Testis (tissue), 3 donors: ENCODE measurements around the gene DRD4. TPM values are rescaled to one million over a fixed set of nuclear protein-coding genes. Genes with fewer than 3 reads are reported as not detected.
"Not testable (repeated sequence)": the region's sequence is repeated elsewhere in the genome, so short reads cannot be mapped to it uniquely, and the experiment has no call there.

Experiments used
- DNase-seq: peaks from one replicate; pipeline ENCODE4 v3.0.0-alpha.2; 2019
- H3K27ac ChIP-seq, 2 donors: fragments of 200-600 bp; sonication (generic); one replicate each; pipeline ENCODE4 v1.5.1; 2019
- H3K27me3 ChIP-seq: fragments of 200-600 bp; sonication (generic); one replicate; pipeline ENCODE4 v1.5.1; 2019
- H3K36me3 ChIP-seq: fragments of 200-600 bp; sonication (generic); one replicate; pipeline ENCODE4 v1.5.1; 2017; ENCODE audit warnings: low read depth; ENCODE audit errors: missing control alignments
- H3K4me1 ChIP-seq: fragments of 200-600 bp; sonication (generic); one replicate; pipeline ENCODE4 v1.5.1; 2019
- H3K4me3 ChIP-seq, 2 donors: fragments of 200-600 bp; sonication (generic); one replicate each; pipeline ENCODE4 v1.5.1; 2017 to 2019
- H3K9me3 ChIP-seq: fragments of 200-600 bp; sonication (generic); one replicate; pipeline ENCODE4 v1.5.1; 2017
- POLR2A ChIP-seq: fragments of 450-650 bp; IDR thresholded peaks from one replicate; pipeline ENCODE4 v1.6.1; 2017; ENCODE audit warnings: antibody characterized with exemption, mild to moderate bottlenecking, moderate library complexity
- WGBS, 2 donors: methylation state at CpG; one replicate each; pipeline ENCODE4 v1.1.5; 2018; 5-methylcytosine and 5-hydroxymethylcytosine counted together
- intact Hi-C: fragments of 100-400 bp; cut with DNase I; formaldehyde crosslinking; loops from one replicate; pipeline ENCODE4 v1.15.1; 2023; ENCODE audit warnings: low total_unique reads
- polyA plus RNA-seq: library from polyadenylated mRNA; stranded (reverse); fragments of 350-450 nt; fragmentation: Illumina TruSeq; extraction: RNeasy Lipid Tissue Mini Kit (QIAGEN cat#74804); gene quantifications from one replicate; pipeline ENCODE4 v1.2.3, GENCODE V29; 2014; ENCODE audit warnings: low read depth, low replicate concordance; ENCODE audit not compliant: insufficient read depth
- total RNA-seq, 2 donors: library from RNA; depleted of rRNA; stranded (reverse); fragments of >200 nt; gene quantifications; one replicate each; pipeline ENCODE4 v1.2.3, GENCODE V29; 2016
- TF ChIP-seq, protein P1 (sequence below), 3 experiments: fragments of 450-650 bp in 2 of 3; fragments of 200-600 bp in 1 of 3; sonication (generic) in 1 of 3; IDR thresholded peaks; one replicate each; pipeline ENCODE4 v1.5.1; 2016 to 2019; ENCODE audit warnings: antibody characterized with exemption in 3 of 3, mild to moderate bottlenecking in 2 of 3, moderate library complexity in 1 of 3

Gene DRD4
- total and polyA plus RNA-seq, 3 donors from 2014 or later: 1.5 to 3.3 (median 2.0) TPM

DNA sequence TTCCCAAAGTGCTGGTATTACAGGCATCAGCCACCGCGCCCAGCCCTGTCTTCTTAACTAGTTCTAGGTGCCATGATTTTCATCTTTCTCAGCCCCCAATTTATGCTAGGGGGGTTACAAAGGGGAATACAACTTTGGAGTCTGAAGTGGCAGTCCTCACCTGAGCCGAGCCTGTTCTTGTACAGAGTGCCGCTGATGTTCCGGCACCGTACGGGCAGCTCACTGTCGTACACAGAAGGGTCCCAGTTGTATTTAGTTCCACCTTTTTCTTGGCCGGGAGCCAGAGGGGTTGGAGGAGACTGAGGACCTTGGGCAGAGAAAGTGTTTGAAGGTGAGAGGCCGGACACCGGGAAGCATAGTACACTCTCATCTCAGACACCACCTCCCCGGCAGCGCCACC lies 50.7 kb downstream of the DRD4 start:
- no peak overlapping the region for H3K4me3 ChIP-seq
- no peaks in the 10 kb centered on the region for H3K36me3 ChIP-seq
- no peak for TF ChIP-seq POLR2A
- TF ChIP-seq, protein P1, sequence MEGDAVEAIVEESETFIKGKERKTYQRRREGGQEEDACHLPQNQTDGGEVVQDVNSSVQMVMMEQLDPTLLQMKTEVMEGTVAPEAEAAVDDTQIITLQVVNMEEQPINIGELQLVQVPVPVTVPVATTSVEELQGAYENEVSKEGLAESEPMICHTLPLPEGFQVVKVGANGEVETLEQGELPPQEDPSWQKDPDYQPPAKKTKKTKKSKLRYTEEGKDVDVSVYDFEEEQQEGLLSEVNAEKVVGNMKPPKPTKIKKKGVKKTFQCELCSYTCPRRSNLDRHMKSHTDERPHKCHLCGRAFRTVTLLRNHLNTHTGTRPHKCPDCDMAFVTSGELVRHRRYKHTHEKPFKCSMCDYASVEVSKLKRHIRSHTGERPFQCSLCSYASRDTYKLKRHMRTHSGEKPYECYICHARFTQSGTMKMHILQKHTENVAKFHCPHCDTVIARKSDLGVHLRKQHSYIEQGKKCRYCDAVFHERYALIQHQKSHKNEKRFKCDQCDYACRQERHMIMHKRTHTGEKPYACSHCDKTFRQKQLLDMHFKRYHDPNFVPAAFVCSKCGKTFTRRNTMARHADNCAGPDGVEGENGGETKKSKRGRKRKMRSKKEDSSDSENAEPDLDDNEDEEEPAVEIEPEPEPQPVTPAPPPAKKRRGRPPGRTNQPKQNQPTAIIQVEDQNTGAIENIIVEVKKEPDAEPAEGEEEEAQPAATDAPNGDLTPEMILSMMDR (IDR thresholded peaks at IDR 0.05): no peak
- intact Hi-C loops: no loop called here
- H3K4me1 ChIP-seq: peaks cover 20% of the 10 kb centered on the region
- H3K27ac ChIP-seq: no peak overlapping the region
- no peaks in the 10 kb centered on the region for H3K27me3 ChIP-seq
- no peaks in the 10 kb centered on the region for H3K9me3 ChIP-seq
- 89 to 90% methylated on average over 13 of the region's 13 CpGs for WGBS, 2 donors
- DNase-seq: no peak

DNA sequence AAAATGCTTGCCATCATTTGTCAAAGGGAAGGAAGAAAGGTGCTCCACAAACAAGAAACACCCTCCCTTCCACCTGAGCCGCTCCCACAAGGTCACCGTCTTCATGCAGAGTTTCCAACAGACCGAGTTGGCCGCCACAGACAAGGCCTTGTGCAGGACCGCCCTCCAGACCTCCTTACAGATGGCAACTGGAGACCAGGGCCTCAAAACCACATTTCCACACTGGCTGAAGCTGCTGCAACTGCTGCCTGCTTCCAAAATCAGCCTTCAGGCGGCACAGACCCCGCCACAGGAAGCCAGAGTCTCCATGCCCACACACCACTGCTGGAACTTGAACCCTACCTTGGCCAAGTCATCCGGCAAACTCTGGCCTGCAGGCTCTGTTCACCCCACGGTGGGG lies 51.6 kb downstream of the DRD4 start:
- Histone ChIP-seq H3K27me3 (no peaks in the 10 kb centered on the region), H3K4me1 (peaks cover 26% of the 10 kb centered on the region), H3K27ac (no peak overlapping the region), H3K9me3 (no peaks in the 10 kb centered on the region), H3K36me3 (no peaks in the 10 kb centered on the region), H3K4me3 (no peak overlapping the region)
- intact Hi-C loops: no loop called here
- TF ChIP-seq POLR2A: no peak
- TF ChIP-seq, protein P1 (IDR thresholded peaks at IDR 0.05): no peak
- 83 to 86% methylated on average over 7 to 9 of the region's 9 CpGs for WGBS, 2 donors
- no peak for DNase-seq

DNA sequence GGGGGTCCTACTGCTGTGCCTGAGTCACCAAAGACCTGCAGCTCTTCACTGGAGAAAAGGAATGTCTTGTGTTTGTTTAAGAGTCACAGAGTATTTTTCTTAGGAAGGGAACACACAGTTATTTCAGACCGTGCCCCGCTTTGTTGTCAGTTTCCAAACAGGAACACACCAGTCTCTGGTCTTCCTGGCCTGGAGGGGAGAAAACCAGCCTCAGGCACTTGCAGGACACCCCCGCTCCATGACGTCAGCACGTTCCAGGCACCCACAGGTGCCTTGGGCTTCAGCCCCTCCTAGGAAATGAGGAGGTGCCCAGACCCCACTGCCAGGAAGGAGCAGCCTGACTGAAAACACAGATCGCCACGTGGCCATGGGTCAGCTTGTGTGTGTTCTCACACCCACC lies 52.6 kb downstream of the DRD4 start:
- 51 to 65% methylated on average over 7 of the region's 7 CpGs for WGBS, 2 donors
- Histone ChIP-seq H3K27ac (peak overlapping the region; percentile 42 to 62), H3K4me3 (no peak overlapping the region), H3K36me3 (no peaks in the 10 kb centered on the region), H3K9me3 (no peaks in the 10 kb centered on the region), H3K27me3 (no peaks in the 10 kb centered on the region), H3K4me1 (peaks cover 34% of the 10 kb centered on the region)
- no peak for TF ChIP-seq POLR2A
- TF ChIP-seq, protein P1 (IDR thresholded peaks at IDR 0.05): no peak
- no peak for DNase-seq
- intact Hi-C loops: no loop called here

DNA sequence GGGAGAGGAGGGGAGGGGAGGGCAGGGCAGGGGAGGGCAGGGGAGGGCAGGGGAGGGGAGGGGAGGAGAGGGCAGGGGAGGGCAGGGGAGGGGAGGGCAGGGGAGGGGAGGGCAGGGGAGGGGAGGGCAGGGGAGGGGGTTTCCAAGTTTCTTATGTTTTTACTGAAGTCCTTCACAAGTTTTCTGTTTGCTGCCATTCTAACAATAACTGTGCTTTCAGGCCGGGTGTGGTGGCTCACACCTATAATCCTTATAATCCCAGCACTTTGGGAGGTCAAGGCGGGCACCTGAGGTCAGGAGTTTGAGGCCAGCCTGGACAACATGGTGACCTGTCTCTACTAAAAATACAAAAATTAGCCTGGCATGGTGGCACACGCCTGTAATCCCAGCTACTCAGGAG lies 53.2 kb downstream of the DRD4 start:
- peaks cover 34% of the 10 kb centered on the region for H3K4me1 ChIP-seq
- 87 to 94% methylated on average over 3 of the region's 3 CpGs for WGBS, 2 donors
- H3K27me3 ChIP-seq, H3K4me3 ChIP-seq, H3K27ac ChIP-seq, DNase-seq, intact Hi-C loops, H3K36me3 ChIP-seq, H3K9me3 ChIP-seq: not testable (repeated sequence)

Other genes with a start within 250 kb of the DRD4 start
- gene PKP3, start 243.1 kb upstream of the DRD4 start, total RNA-seq: 1 to 10 TPM; 1.6 to 3.1 TPM
- 1.2 TPM for gene PKP3, start 243.1 kb upstream of the DRD4 start, polyA plus RNA-seq
- 10 to 100 TPM; 39.3 to 43.8 TPM for gene SIGIRR, start 222.3 kb upstream of the DRD4 start, total RNA-seq
- 35.5 TPM for gene SIGIRR, start 222.3 kb upstream of the DRD4 start, polyA plus RNA-seq
- gene ANO9, start 195.3 kb upstream of the DRD4 start, total RNA-seq: 1 to 10 TPM; 1.9 to 2.9 TPM
- 1.6 TPM for gene ANO9, start 195.3 kb upstream of the DRD4 start, polyA plus RNA-seq
- gene PTDSS2, start 187.0 kb upstream of the DRD4 start, total RNA-seq: 100 to 1,000 TPM; 107 to 160 TPM
- 116 TPM for gene PTDSS2, start 187.0 kb upstream of the DRD4 start, polyA plus RNA-seq
- 100 to 1,000 TPM; 210 to 264 TPM for gene RNH1, start 130.0 kb upstream of the DRD4 start, total RNA-seq
- gene RNH1, start 130.0 kb upstream of the DRD4 start, polyA plus RNA-seq: 211 TPM
- 10 to 100 TPM; 35.1 to 49.7 TPM for gene HRAS, start 101.7 kb upstream of the DRD4 start, total RNA-seq
- 31.4 TPM for gene HRAS, start 101.7 kb upstream of the DRD4 start, polyA plus RNA-seq
- gene LRRC56, start 99.7 kb upstream of the DRD4 start, total RNA-seq: 10 to 100 TPM; 11.6 to 22.2 TPM
- 23.5 TPM for gene LRRC56, start 99.7 kb upstream of the DRD4 start, polyA plus RNA-seq
- 10 to 100 TPM; 29.2 to 59.9 TPM for gene LMNTD2, start 76.5 kb upstream of the DRD4 start, total RNA-seq
- 26.1 TPM for gene LMNTD2, start 76.5 kb upstream of the DRD4 start, polyA plus RNA-seq
- 10 to 100 TPM; 22.0 to 35.7 TPM for gene RASSF7, start 76.3 kb upstream of the DRD4 start, total RNA-seq
- 13.2 TPM for gene RASSF7, start 76.3 kb upstream of the DRD4 start, polyA plus RNA-seq
- 10 to 100 TPM; 62.9 to 74.4 TPM for gene PHRF1, start 60.8 kb upstream of the DRD4 start, total RNA-seq
- 30.2 TPM for gene PHRF1, start 60.8 kb upstream of the DRD4 start, polyA plus RNA-seq
- gene IRF7, start 21.3 kb upstream of the DRD4 start, total RNA-seq: 10 to 100 TPM; 13.0 to 30.1 TPM
- 9.9 TPM for gene IRF7, start 21.3 kb upstream of the DRD4 start, polyA plus RNA-seq
- under 1 TPM; 0.12 to 0.63 TPM for gene CDHR5, start 12.3 kb upstream of the DRD4 start, total RNA-seq
- 2.3 TPM for gene CDHR5, start 12.3 kb upstream of the DRD4 start, polyA plus RNA-seq
- 1 to 10 TPM; 3.4 to 9.3 TPM for gene SCT, start 10.1 kb upstream of the DRD4 start, total RNA-seq
- 1.5 TPM for gene SCT, start 10.1 kb upstream of the DRD4 start, polyA plus RNA-seq
- 100 to 1,000 TPM in 1 of 2 donors, 10 to 100 TPM in 1; 82.5 to 116 TPM for gene DEAF1, start 58.0 kb downstream of the DRD4 start, total RNA-seq
- 47.9 TPM for gene DEAF1, start 58.0 kb downstream of the DRD4 start, polyA plus RNA-seq
- 10 to 100 TPM; 72.8 to 74.5 TPM for gene TMEM80, start 58.5 kb downstream of the DRD4 start, total RNA-seq
- 38.9 TPM for gene TMEM80, start 58.5 kb downstream of the DRD4 start, polyA plus RNA-seq
- 10 to 100 TPM; 27.3 to 29.1 TPM for gene EPS8L2, start 69.0 kb downstream of the DRD4 start, total RNA-seq
- gene EPS8L2, start 69.0 kb downstream of the DRD4 start, polyA plus RNA-seq: 14.3 TPM
- 10 to 100 TPM; 84.8 to 88.1 TPM for gene TALDO1, start 110.2 kb downstream of the DRD4 start, total RNA-seq
- gene TALDO1, start 110.2 kb downstream of the DRD4 start, polyA plus RNA-seq: 86.6 TPM
- 10 to 100 TPM; 80.9 to 84.2 TPM for gene GATD1, start 140.2 kb downstream of the DRD4 start, total RNA-seq
- 64.3 TPM for gene GATD1, start 140.2 kb downstream of the DRD4 start, polyA plus RNA-seq
- gene CEND1, start 152.8 kb downstream of the DRD4 start, total RNA-seq: 1 to 10 TPM; 1.0 to 2.1 TPM
- 0.50 TPM for gene CEND1, start 152.8 kb downstream of the DRD4 start, polyA plus RNA-seq
- 10 to 100 TPM; 39.7 to 42.4 TPM for gene SLC25A22, start 161.0 kb downstream of the DRD4 start, total RNA-seq
- 25.1 TPM for gene SLC25A22, start 161.0 kb downstream of the DRD4 start, polyA plus RNA-seq
- 10 to 100 TPM; 50.7 to 59.3 TPM for gene PIDD1, start 168.0 kb downstream of the DRD4 start, total RNA-seq
- 17.6 TPM for gene PIDD1, start 168.0 kb downstream of the DRD4 start, polyA plus RNA-seq
- 100 to 1,000 TPM; 193 to 864 TPM for gene RPLP2, start 172.7 kb downstream of the DRD4 start, total RNA-seq
- 943 TPM for gene RPLP2, start 172.7 kb downstream of the DRD4 start, polyA plus RNA-seq
- 100 to 1,000 TPM in 1 of 2 donors, 10 to 100 TPM in 1; 96.7 to 108 TPM for gene PNPLA2, start 181.6 kb downstream of the DRD4 start, total RNA-seq
- 86.7 TPM for gene PNPLA2, start 181.6 kb downstream of the DRD4 start, polyA plus RNA-seq
- 1 to 10 TPM; 6.5 to 7.4 TPM for gene CRACR2B, start 190.7 kb downstream of the DRD4 start, total RNA-seq
- 4.9 TPM for gene CRACR2B, start 190.7 kb downstream of the DRD4 start, polyA plus RNA-seq
- 100 to 1,000 TPM; 108 to 195 TPM for gene CD151, start 195.7 kb downstream of the DRD4 start, total RNA-seq
- gene CD151, start 195.7 kb downstream of the DRD4 start, polyA plus RNA-seq: 201 TPM
- 10 to 100 TPM; 32.9 to 48.4 TPM for gene POLR2L, start 205.3 kb downstream of the DRD4 start, total RNA-seq
- 97.3 TPM for gene POLR2L, start 205.3 kb downstream of the DRD4 start, polyA plus RNA-seq
- gene TSPAN4, start 205.6 kb downstream of the DRD4 start, total RNA-seq: 10 to 100 TPM; 49.1 to 87.0 TPM
- gene TSPAN4, start 205.6 kb downstream of the DRD4 start, polyA plus RNA-seq: 47.2 TPM